Measurements from ENCODE around the gene NTNG1. TPM values are rescaled to one million over a fixed set of nuclear protein-coding genes. Genes with fewer than 3 reads are reported as not detected.

Gene NTNG1
- total and polyA plus RNA-seq, 2 of the 8 experiments (the other 6 are each of a cell fraction or from before 2014, with no cell fraction given) = 1.2 to 4.1 TPM

- POLR2A ChIA-PET (ENCODE audit: partially characterized antibody) = no interaction called here
- H3K4me3 ChIP-seq (ENCODE audit: extremely low read depth in 1 of 4, insufficient read depth in 2 of 4, low read depth in 3 of 4, low read length in 4 of 4) = no peak overlapping the region
- H3K9ac ChIP-seq (replicated peaks in 1 of 4; ENCODE audit: extremely low read depth in 1 of 4, low read depth in 3 of 4, low read length in 3 of 4) = no peak overlapping the region
- H3K4me1 ChIP-seq (replicated peaks in 1 of 4; ENCODE audit: control insufficient read depth in 3 of 4, insufficient read depth in 4 of 4, low read length in 3 of 4) = peaks cover 0 to 3% (median 2%) of the 10 kb centered on the region in 4 experiments; a peak in 4 of 7 replicates
- no peak for DNase-seq (ENCODE audit: low read depth in 1 of 2, low spot score in 2 of 2)
- H3K9me3 ChIP-seq (ENCODE audit: insufficient read depth in 2 of 2, low read depth in 1 of 2, low read length in 1 of 2) = no peaks in the 10 kb centered on the region
- no peak for FAIRE-seq
- CTCF ChIA-PET (ENCODE audit: partially characterized antibody) = interaction anchor here (0.6 to 1.6 kb wide), 2 partner anchors 24 to 1339 kb away, joined by 3 to 6 read pairs; no protein-coding TSS in a partner anchor
- H3K56ac ChIP-seq (replicated peaks; ENCODE audit: insufficient read length, low read depth, low read length) = no peak overlapping the region
- H3K14ac ChIP-seq (ENCODE audit: insufficient read length) = no peak overlapping the region
- H3K18ac ChIP-seq (ENCODE audit: extremely low read depth, low read length) = no peak overlapping the region
- H2BK12ac ChIP-seq (ENCODE audit: low read depth, low read length) = no peak overlapping the region
- no peaks in the 10 kb centered on the region for H3K27me3 ChIP-seq (replicated peaks in 1 of 4; ENCODE audit: control insufficient read depth in 3 of 4, extremely low read depth in 1 of 4, insufficient read depth in 3 of 4, low read length in 3 of 4)
- H2BK15ac ChIP-seq (ENCODE audit: low read length) = no peak overlapping the region
- no peak overlapping the region for H2BK20ac ChIP-seq (ENCODE audit: low read length)
- WGBS, 2 experiments (ENCODE audit: extremely low coverage in 1 of 2, insufficient coverage in 1 of 2, insufficient read length in 1 of 2, insufficient replicate concordance in 2 of 2, low coverage in 1 of 2, low lambda C conversion rate in 2 of 2, missing lambda C conversion rate in 1 of 2) = 95% methylated on average over 2 of the region's 2 CpGs; no CpG with 5 or more reads in 1 of the 2 experiments
- H4K91ac ChIP-seq (replicated peaks; ENCODE audit: insufficient read length, low read length) = no peak overlapping the region
- no peaks in the 10 kb centered on the region for H3K79me2 ChIP-seq (ENCODE audit: control insufficient read depth in 1 of 2, insufficient read depth in 2 of 2, low read length in 2 of 2)
- H4K20me1 ChIP-seq (replicated peaks in 1 of 2; ENCODE audit: control insufficient read depth in 1 of 2, insufficient read depth in 2 of 2, low read length in 2 of 2) = no peaks in the 10 kb centered on the region
- H3K27ac ChIP-seq (ENCODE audit: low read depth, low read length) = no peak overlapping the region
- no peak overlapping the region for H3K23ac ChIP-seq (ENCODE audit: insufficient read length)
- H2BK120ac ChIP-seq (replicated peaks; ENCODE audit: low read depth, low read length) = no peak overlapping the region
- no peaks in the 10 kb centered on the region for H3K23me2 ChIP-seq (ENCODE audit: low read depth, low read length)
- no peak overlapping the region for H3K4ac ChIP-seq (replicated peaks; ENCODE audit: insufficient read length, low read depth, low read length)
- no peaks in the 10 kb centered on the region for H3K36me3 ChIP-seq (ENCODE audit: control insufficient read depth in 2 of 4, insufficient read depth in 4 of 4, low read length in 3 of 4)
- H3K79me1 ChIP-seq (ENCODE audit: low read depth, low read length) = no peaks in the 10 kb centered on the region
- no peak overlapping the region for H2BK5ac ChIP-seq (ENCODE audit: low read depth, low read length)
- H4K5ac ChIP-seq (ENCODE audit: insufficient read length, low read depth, low read length) = no peak overlapping the region
- H3K4me2 ChIP-seq (ENCODE audit: insufficient read depth in 1 of 2, low read depth in 2 of 2, low read length in 2 of 2) = no peak overlapping the region
- H4K8ac ChIP-seq (ENCODE audit: extremely low read depth, insufficient read depth, low read length) = no peak overlapping the region
- H2AFZ ChIP-seq (ENCODE audit: low read length) = no peak overlapping the region
- H2AK5ac ChIP-seq (ENCODE audit: low read depth, low read length) = no peak overlapping the region
- no peak for TF ChIP-seq PHF8 (conservative IDR thresholded peaks at IDR 0.05; ENCODE audit: low read depth, low read length)
- TF ChIP-seq SIN3A (conservative IDR thresholded peaks at IDR 0.05 in 1 of 2, IDR thresholded peaks at IDR 0.05 in 1 of 2; ENCODE audit: low read depth in 1 of 2, low read length in 2 of 2) = no peak
- TF ChIP-seq TAF7 (optimal IDR thresholded peaks at IDR 0.05; ENCODE audit: borderline replicate concordance, low read depth, low read length) = no peak
- TF ChIP-seq BRCA1 (IDR thresholded peaks at IDR 0.05; ENCODE audit: low read depth, low read length) = no peak
- TF ChIP-seq CHD2 (IDR thresholded peaks at IDR 0.05; ENCODE audit: low read length) = no peak
- no peak for TF ChIP-seq CHD1 (IDR thresholded peaks at IDR 0.05; ENCODE audit: low read depth, low read length)
- TF ChIP-seq CBX5 (IDR thresholded peaks at IDR 0.05; ENCODE audit: low read depth, low read length) = no peak
- no peak for TF ChIP-seq MAFK (IDR thresholded peaks at IDR 0.05; ENCODE audit: low read depth, low read length)
- no peak for TF ChIP-seq SIX5 (IDR thresholded peaks at IDR 0.05; ENCODE audit: low read depth, low read length)
- TF ChIP-seq RAD21 (IDR thresholded peaks at IDR 0.05 in 1 of 2, conservative IDR thresholded peaks at IDR 0.05 in 1 of 2; ENCODE audit: low read depth in 2 of 2, low read length in 2 of 2) = no peak
- no peak for TF ChIP-seq KDM5A (IDR thresholded peaks at IDR 0.05; ENCODE audit: low read length)
- TF ChIP-seq EZH2 (IDR thresholded peaks at IDR 0.05; ENCODE audit: low read depth, low read length, severe bottlenecking) = no peak
- TF ChIP-seq SUZ12 (IDR thresholded peaks at IDR 0.05; ENCODE audit: low read length) = no peak
- no peak for TF ChIP-seq KDM1A (IDR thresholded peaks at IDR 0.05; ENCODE audit: borderline replicate concordance, low read length)
- no peak for TF ChIP-seq KDM4A (IDR thresholded peaks at IDR 0.05; ENCODE audit: low read depth, low read length, severe bottlenecking)
Observed at GRCh38 chr1:107342768-107343167, 201.9 kb downstream of the NTNG1 start.
